Retinal pigment epithelial cell (primary cell): ENCODE measurements around the gene CADPS.

Experiments
- DNase-seq: peaks from one replicate; pipeline ENCODE4 v3.0.0-alpha.2; 2010; ENCODE audit warnings: low read depth
- H3K4me3 ChIP-seq: 2 replicates; pipeline ENCODE4 v1.5.1; 2011; ENCODE audit warnings: mild to moderate bottlenecking, low read length, control low read depth, moderate library complexity
- TF ChIP-seq, protein P1 (sequence below): conservative IDR thresholded peaks from 2 replicates; pipeline ENCODE4 v1.5.1; 2011; ENCODE audit warnings: low read depth, low read length, control low read depth, inconsistent platforms

Gene CADPS

DNA sequence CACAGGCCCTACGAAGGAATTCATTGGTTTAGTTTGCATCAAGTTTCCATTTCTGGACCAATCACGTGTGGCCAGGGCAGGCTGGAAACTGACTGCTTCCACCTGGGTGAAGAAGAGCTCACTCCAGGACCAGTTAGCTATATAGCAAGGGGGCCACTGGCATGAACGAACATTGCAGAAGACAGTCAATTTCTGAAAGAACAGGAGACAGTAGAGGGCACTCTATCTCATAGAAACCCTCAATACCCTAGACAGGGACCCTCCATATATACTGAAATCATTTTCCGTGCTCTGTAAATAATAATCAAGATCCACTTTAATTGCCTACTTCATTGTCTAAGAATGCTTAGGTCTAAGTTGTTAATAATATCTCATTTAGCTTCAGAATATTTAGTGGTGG is 215.6 kb downstream of the CADPS start:
- no peak overlapping the region for H3K4me3 ChIP-seq
- TF ChIP-seq, protein P1, sequence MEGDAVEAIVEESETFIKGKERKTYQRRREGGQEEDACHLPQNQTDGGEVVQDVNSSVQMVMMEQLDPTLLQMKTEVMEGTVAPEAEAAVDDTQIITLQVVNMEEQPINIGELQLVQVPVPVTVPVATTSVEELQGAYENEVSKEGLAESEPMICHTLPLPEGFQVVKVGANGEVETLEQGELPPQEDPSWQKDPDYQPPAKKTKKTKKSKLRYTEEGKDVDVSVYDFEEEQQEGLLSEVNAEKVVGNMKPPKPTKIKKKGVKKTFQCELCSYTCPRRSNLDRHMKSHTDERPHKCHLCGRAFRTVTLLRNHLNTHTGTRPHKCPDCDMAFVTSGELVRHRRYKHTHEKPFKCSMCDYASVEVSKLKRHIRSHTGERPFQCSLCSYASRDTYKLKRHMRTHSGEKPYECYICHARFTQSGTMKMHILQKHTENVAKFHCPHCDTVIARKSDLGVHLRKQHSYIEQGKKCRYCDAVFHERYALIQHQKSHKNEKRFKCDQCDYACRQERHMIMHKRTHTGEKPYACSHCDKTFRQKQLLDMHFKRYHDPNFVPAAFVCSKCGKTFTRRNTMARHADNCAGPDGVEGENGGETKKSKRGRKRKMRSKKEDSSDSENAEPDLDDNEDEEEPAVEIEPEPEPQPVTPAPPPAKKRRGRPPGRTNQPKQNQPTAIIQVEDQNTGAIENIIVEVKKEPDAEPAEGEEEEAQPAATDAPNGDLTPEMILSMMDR: peak; percentile 32
- no peak for DNase-seq

GRCh38 chr3:62655691-62656063 is 219.5 kb downstream of the CADPS start:
- TF ChIP-seq, protein P1: no peak
- no peak for DNase-seq
- H3K4me3 ChIP-seq: no peak overlapping the region

DNA sequence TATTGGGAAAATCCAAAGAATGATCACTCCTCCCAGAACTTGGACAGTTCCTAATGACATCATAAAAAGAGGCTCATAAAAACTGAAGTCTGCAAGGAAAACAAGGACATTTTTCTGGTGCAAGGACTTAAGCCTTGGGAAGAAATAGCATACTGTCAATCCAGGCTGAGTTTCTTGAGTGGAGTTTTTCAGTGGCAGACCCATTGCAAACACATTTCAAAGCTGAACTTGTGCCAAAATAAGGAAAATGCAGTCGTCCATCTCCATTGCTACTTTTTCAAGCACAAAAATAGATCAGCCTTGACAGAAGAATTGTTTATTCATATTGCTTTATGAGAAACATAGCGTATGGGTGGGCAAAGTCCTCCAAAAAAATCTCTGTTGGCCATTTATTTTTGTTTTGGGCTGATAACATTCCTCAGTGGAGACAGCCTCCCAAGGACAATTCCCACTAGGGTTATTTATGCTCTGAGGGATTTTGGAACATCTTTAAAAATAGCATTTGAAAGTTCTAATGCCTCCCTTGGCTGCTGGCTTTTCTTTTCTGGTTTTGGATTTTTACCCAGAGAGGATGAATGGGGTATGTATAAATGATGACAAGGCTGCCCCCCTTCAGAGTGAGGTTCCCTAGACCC is 220.0 kb downstream of the CADPS start:
- TF ChIP-seq, protein P1: no peak

GRCh38 chr3:62653796-62654195 is 221.4 kb downstream of the CADPS start:
- TF ChIP-seq, protein P1: no peak
- no peak for DNase-seq
- no peak overlapping the region for H3K4me3 ChIP-seq

More for the DNA sequence above, 220.0 kb downstream of the CADPS start:
- H3K4me3 ChIP-seq: no peak overlapping the region
- DNase-seq: no peak

DNA sequence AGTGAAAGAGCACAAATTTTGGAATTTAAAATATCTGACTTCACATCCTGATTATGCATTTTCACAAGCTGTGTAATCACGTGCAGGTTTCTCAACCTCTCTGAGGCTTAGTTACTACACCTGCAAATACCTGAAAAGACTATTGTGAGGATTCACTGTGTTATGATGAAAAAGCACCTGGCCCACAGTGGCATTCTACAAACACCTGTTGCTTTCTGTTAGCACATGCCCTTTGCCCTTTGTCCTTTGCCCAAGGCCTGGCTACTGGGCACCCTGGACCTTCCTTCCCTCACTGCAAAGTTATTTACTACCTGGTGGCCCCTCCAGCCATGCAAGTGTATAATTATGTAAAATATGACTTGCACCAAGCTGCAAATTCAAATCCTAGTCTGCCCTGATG is 227.5 kb downstream of the CADPS start:
- no peak for DNase-seq
- TF ChIP-seq, protein P1: no peak

GRCh38 chr3:62644493-62644892 is 230.7 kb downstream of the CADPS start:
- TF ChIP-seq, protein P1: no peak
- H3K4me3 ChIP-seq: no peak overlapping the region
- DNase-seq: no peak

More for the DNA sequence above, 227.5 kb downstream of the CADPS start:
- no peak overlapping the region for H3K4me3 ChIP-seq

DNA sequence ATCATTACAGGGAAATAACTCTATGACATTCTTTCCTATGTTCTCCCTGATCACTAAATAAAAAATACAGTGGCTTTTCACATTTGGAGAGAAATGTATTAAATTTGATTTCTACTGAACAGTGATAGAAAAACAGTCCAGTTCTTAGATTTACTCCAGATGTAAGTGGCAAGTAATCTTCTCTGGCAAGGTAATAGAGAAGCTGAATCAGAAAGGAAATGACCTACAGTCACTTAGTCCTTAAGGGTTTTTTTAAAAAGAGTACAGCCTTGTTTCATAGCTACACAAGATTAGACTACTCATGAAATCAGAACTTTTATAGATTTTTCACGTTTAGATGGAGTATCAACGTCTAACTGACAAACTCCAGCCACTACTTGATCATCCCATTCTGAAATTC is 236.9 kb downstream of the CADPS start:
- TF ChIP-seq, protein P1: no peak

More for the DNA sequence above, 236.9 kb downstream of the CADPS start:
- no peak for DNase-seq
- H3K4me3 ChIP-seq: no peak overlapping the region
